K562 (cell line): ENCODE measurements around the gene FOXK2. TPM values are rescaled to one million over a fixed set of nuclear protein-coding genes. Genes with fewer than 3 reads are reported as not detected.

Experiments used
- ARNT ChIP-seq, 2 experiments: fragments of 450-650 bp; IDR thresholded peaks; 2 replicates each; pipeline ENCODE4 v1.6.1; 2016; ENCODE audit warnings: mild to moderate bottlenecking in 1 of 2
- BACH1 ChIP-seq: fragments of 200-800 bp; sonication (Bioruptor generic); IDR thresholded peaks from 2 replicates; pipeline ENCODE4 v1.6.1; 2016; ENCODE audit warnings: missing genetic modification characterization, missing compliant biosample characterization
- CBX8 ChIP-seq: fragments of 200-600 bp; sonication (generic); IDR thresholded peaks from 2 replicates; pipeline ENCODE4 v1.6.1; 2012; ENCODE audit warnings: borderline replicate concordance, mixed run types, low read depth, mild to moderate bottlenecking, moderate library complexity, mixed read lengths, low read length, control low read depth, inconsistent platforms; ENCODE audit not compliant: poor library complexity, severe bottlenecking; ENCODE audit errors: extremely low read depth
- ELF4 ChIP-seq: fragments of 450-650 bp; formaldehyde crosslinking; IDR thresholded peaks from 2 replicates; pipeline ENCODE4 v1.4.0; 2022; ENCODE audit warnings: missing genetic modification characterization
- FOXM1 ChIP-seq, 2 experiments: fragments of 450-650 bp in 1 of 2; sonication (generic) in 1 of 2; formaldehyde crosslinking in 1 of 2; IDR thresholded peaks; 2 replicates each; pipeline versions ENCODE4 v1.6.1 to v1.9.0; 2017 to 2022; ENCODE audit warnings: low read depth in 2 of 2, mild to moderate bottlenecking in 2 of 2, missing genetic modification reagents in 1 of 2, moderate library complexity in 1 of 2
- HDAC2 ChIP-seq: fragments of 450-650 bp; IDR thresholded peaks from 2 replicates; pipeline ENCODE4 v1.6.1; 2016; ENCODE audit warnings: mild to moderate bottlenecking
- MAFF ChIP-seq: IDR thresholded peaks from 2 replicates; pipeline ENCODE4 v1.6.1; 2012; ENCODE audit warnings: low read length, improper control_type of control experiment
- NELFE ChIP-seq: IDR thresholded peaks from 2 replicates; pipeline ENCODE4 v1.6.1; 2011; ENCODE audit warnings: mild to moderate bottlenecking; ENCODE audit not compliant: insufficient read depth, insufficient read length
- NEUROD1 ChIP-seq: fragments of 150-350 bp; IDR thresholded peaks from 2 replicates; pipeline ENCODE4 v1.6.1; 2014; ENCODE audit warnings: borderline replicate concordance, low read length, low read depth; ENCODE audit not compliant: partially characterized antibody
- NR2C1 ChIP-seq, 2 experiments: fragments of 450-650 bp; IDR thresholded peaks; 2 replicates each; pipeline ENCODE4 v1.6.1; 2017; ENCODE audit warnings: mild to moderate bottlenecking in 2 of 2, antibody characterized with exemption in 1 of 2, inconsistent platforms in 1 of 2, missing compliant biosample characterization in 1 of 2, missing genetic modification characterization in 1 of 2
- PRMT5 ChIP-seq: sonication (generic); formaldehyde crosslinking; IDR thresholded peaks from 2 replicates; pipeline ENCODE4 v1.5.0; 2020; ENCODE audit warnings: missing genetic modification reagents
- RBM14 ChIP-seq: fragments of 200-400 bp; formaldehyde crosslinking; IDR thresholded peaks from 2 replicates; pipeline ENCODE4 v1.6.1; 2018; ENCODE audit warnings: low read depth, mild to moderate bottlenecking, low read length, moderate library complexity, borderline replicate concordance; ENCODE audit not compliant: insufficient read depth
- RNF2 ChIP-seq: sonication (generic); IDR thresholded peaks from 2 replicates; pipeline ENCODE4 v1.6.1; 2016
- SMARCA4 ChIP-seq: fragments of 450-650 bp; IDR thresholded peaks from 2 replicates; pipeline ENCODE4 v1.6.1; 2016
- ZBTB7A ChIP-seq: IDR thresholded peaks from 2 replicates; pipeline ENCODE4 v1.6.1; 2011; ENCODE audit warnings: low read depth, mild to moderate bottlenecking, low read length, moderate library complexity, borderline replicate concordance; ENCODE audit not compliant: control insufficient read depth
- ZNF316 ChIP-seq: fragments of 450-650 bp; IDR thresholded peaks from 2 replicates; pipeline ENCODE4 v1.6.1; 2016
- ZNF764 ChIP-seq: fragments of 250-450 bp; sonication (Bioruptor Pico); IDR thresholded peaks from 2 replicates; pipeline ENCODE4 v1.4.0; 2020; ENCODE audit warnings: low read depth, mild to moderate bottlenecking, moderate library complexity
- polyA plus RNA-seq, 8 experiments: library from polyadenylated mRNA; depleted of rRNA in 4 of 8; stranded (reverse) in 5 of 8; unstranded in 3 of 8; fragments of >200 nt; fragmentation: Nextera tagmentation in 2 of 8; fragmentation: Illumina TruSeq in 1 of 8; extraction: Ambion mirVana in 2 of 8; extraction: Trizol in 1 of 8; gene quantifications; 2 replicates each; pipeline versions ENCODE4 v1.2.1 to v1.2.3, GENCODE V29; 2011 to 2014; ENCODE audit warnings: inconsistent platforms in 1 of 8, missing spikeins in 1 of 8
- total RNA-seq, 7 experiments: library from RNA; depleted of rRNA in 6 of 7; stranded (reverse); fragments of >200 nt in 6 of 7; fragmentation: Illumina TruSeq in 2 of 7; extraction: Trizol in 2 of 7; gene quantifications; 2 replicates each; pipeline versions ENCODE4 v1.2.1 to v1.2.3, GENCODE V29; 2011 to 2021; ENCODE audit warnings: low replicate concordance in 1 of 7
- TF ChIP-seq, protein P1 (sequence below): fragments of 250-450 bp; sonication (Bioruptor Pico); IDR thresholded peaks from 2 replicates; pipeline ENCODE4 v1.5.0; 2021
- TF ChIP-seq, protein P2 (sequence below): fragments of 250-450 bp; sonication (Bioruptor Pico); IDR thresholded peaks from 2 replicates; pipeline ENCODE4 v1.8.0; 2022; ENCODE audit warnings: inconsistent platforms
- TF ChIP-seq, protein P3 (sequence below), 2 experiments: IDR thresholded peaks; 2 replicates each; pipeline ENCODE4 v1.6.1; 2011; ENCODE audit warnings: borderline replicate concordance in 1 of 2, control low read depth in 1 of 2, low read depth in 1 of 2, low read length in 1 of 2, mild to moderate bottlenecking in 1 of 2, mixed read lengths in 1 of 2, moderate library complexity in 1 of 2; ENCODE audit not compliant: insufficient read depth in 1 of 2, insufficient read length in 1 of 2, poor library complexity in 1 of 2, severe bottlenecking in 1 of 2; ENCODE audit errors: extremely low read depth in 1 of 2
- TF ChIP-seq, protein P4 (sequence below): fragments of 250-450 bp; sonication (Bioruptor Pico); IDR thresholded peaks from 2 replicates; pipeline ENCODE4 v1.9.0; 2021; ENCODE audit warnings: mild to moderate bottlenecking, inconsistent platforms

FOXK2 gene
- total and polyA plus RNA-seq, 9 of the 15 experiments (the other 6 are each of a cell fraction or from before 2014, with no cell fraction given), result 3.0 to 86.0 (median 44.1) TPM

DNA sequence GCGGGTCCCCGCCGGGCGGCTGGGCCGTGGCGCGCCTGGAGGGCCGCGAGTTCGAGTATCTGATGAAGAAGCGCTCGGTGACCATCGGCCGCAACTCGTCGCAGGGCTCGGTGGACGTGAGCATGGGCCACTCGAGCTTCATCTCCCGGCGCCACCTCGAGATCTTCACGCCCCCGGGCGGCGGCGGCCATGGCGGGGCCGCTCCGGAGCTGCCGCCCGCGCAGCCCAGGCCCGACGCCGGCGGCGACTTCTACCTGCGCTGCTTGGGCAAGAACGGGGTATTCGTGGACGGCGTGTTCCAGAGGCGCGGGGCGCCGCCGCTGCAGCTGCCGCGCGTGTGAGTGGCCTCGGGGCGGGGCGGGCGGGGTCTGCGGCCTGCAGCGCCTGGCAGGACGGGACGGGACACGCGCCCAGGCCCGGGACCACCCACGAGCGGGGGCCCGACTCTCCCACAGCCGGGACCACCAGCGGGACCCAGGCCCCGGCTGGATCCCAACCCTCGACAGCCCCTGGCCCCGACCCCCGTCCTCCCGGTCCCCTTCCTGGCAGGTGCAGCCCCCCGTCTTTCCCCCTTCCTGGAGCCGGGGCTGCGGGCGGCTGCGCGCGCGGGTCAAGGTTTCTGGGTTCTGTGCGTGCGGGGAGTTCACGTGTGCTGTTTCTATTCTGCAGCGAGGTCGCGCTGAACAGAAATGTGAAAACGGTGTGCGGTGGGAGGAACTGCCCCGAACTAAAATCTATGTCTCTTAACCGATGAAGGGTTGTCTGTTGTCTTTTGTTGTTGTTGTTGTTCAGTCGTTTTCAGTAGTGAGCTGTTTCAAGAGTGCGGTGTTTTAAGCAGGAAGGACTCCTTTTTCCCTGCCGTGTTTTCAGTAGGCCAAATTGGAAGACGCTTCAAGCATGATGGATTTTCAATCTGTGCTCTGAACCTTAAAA, 705 bp downstream of the FOXK2 start (continued):
- TF ChIP-seq FOXM1 (IDR thresholded peaks at IDR 0.05; ENCODE audit: low read depth) (no peak), FOXM1 (CRISPR knock-in tag; IDR thresholded peaks at IDR 0.05; ENCODE audit: low read depth) (no peak), NR2C1 (IDR thresholded peaks at IDR 0.05) (no peak), NR2C1 (tag; IDR thresholded peaks at IDR 0.05) (no peak), NELFE (no peak), ZNF316 (no peak), MAFF (no peak), NEUROD1 (no peak), ARNT (IDR thresholded peaks at IDR 0.05) (no peak), ZBTB7A (0 out of 2 replicates have a peak, but pooled peaks have one; percentile 21), PRMT5 (CRISPR knock-in tag) (no peak), HDAC2 (0 out of 2 replicates have a peak, but pooled peaks have one; percentile 47), RNF2 (no peak), SMARCA4 (no peak), ELF4 (CRISPR knock-in tag) (no peak), CBX8 (no peak), RBM14 (no peak), BACH1 (tag) (no peak), ZNF764 (no peak)
- TF ChIP-seq, protein P1, sequence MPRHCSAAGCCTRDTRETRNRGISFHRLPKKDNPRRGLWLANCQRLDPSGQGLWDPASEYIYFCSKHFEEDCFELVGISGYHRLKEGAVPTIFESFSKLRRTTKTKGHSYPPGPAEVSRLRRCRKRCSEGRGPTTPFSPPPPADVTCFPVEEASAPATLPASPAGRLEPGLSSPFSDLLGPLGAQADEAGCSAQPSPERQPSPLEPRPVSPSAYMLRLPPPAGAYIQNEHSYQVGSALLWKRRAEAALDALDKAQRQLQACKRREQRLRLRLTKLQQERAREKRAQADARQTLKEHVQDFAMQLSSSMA (CRISPR knock-in tag), result no peak
- TF ChIP-seq, protein P2, sequence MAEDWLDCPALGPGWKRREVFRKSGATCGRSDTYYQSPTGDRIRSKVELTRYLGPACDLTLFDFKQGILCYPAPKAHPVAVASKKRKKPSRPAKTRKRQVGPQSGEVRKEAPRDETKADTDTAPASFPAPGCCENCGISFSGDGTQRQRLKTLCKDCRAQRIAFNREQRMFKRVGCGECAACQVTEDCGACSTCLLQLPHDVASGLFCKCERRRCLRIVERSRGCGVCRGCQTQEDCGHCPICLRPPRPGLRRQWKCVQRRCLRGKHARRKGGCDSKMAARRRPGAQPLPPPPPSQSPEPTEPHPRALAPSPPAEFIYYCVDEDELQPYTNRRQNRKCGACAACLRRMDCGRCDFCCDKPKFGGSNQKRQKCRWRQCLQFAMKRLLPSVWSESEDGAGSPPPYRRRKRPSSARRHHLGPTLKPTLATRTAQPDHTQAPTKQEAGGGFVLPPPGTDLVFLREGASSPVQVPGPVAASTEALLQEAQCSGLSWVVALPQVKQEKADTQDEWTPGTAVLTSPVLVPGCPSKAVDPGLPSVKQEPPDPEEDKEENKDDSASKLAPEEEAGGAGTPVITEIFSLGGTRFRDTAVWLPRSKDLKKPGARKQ (CRISPR knock-in tag), result no peak
- TF ChIP-seq, protein P3, sequence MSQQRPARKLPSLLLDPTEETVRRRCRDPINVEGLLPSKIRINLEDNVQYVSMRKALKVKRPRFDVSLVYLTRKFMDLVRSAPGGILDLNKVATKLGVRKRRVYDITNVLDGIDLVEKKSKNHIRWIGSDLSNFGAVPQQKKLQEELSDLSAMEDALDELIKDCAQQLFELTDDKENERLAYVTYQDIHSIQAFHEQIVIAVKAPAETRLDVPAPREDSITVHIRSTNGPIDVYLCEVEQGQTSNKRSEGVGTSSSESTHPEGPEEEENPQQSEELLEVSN (IDR thresholded peaks at IDR 0.05; ENCODE audit: borderline replicate concordance in 1 of 2, extremely low read depth in 1 of 2, insufficient read depth in 1 of 2, insufficient read length in 1 of 2, low read depth in 1 of 2, low read length in 1 of 2, poor library complexity in 1 of 2, severe bottlenecking in 1 of 2), result peak in 1 of 2 experiments; percentile 87
- TF ChIP-seq, protein P4, sequence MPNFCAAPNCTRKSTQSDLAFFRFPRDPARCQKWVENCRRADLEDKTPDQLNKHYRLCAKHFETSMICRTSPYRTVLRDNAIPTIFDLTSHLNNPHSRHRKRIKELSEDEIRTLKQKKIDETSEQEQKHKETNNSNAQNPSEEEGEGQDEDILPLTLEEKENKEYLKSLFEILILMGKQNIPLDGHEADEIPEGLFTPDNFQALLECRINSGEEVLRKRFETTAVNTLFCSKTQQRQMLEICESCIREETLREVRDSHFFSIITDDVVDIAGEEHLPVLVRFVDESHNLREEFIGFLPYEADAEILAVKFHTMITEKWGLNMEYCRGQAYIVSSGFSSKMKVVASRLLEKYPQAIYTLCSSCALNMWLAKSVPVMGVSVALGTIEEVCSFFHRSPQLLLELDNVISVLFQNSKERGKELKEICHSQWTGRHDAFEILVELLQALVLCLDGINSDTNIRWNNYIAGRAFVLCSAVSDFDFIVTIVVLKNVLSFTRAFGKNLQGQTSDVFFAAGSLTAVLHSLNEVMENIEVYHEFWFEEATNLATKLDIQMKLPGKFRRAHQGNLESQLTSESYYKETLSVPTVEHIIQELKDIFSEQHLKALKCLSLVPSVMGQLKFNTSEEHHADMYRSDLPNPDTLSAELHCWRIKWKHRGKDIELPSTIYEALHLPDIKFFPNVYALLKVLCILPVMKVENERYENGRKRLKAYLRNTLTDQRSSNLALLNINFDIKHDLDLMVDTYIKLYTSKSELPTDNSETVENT (CRISPR knock-in tag), result peak; percentile 50; the same call in 1 of the 2 replicates
